Thoracic aorta (tissue), 2 donors: Measurements from ENCODE around the gene CRADD. TPM values are rescaled to one million over a fixed set of nuclear protein-coding genes. Genes with fewer than 3 reads are reported as not detected.
A peak's percentile ranks its signal among the peaks of the same experiment; 100 is the strongest.

Experiments used
- ATAC-seq: fragments of 150-250 bp; one replicate; pipeline ENCODE4 v1.8.0; 2017; ENCODE audit warnings: low read depth; ENCODE audit not compliant: insufficient number of reproducible peaks, low FRiP score
- DNase-seq: peaks from one replicate; pipeline ENCODE4 v3.0.0-alpha.2; 2020; ENCODE audit warnings: low spot score
- H3K27ac ChIP-seq, 2 donors: fragments of 200-600 bp; sonication (generic); 1 replicate in 1 of 2; 2 replicates in 1 of 2; pipeline ENCODE4 v1.5.1; 2016; ENCODE audit warnings: mild to moderate bottlenecking in 2 of 2, moderate library complexity in 2 of 2
- H3K27me3 ChIP-seq: fragments of 200-600 bp; sonication (generic); replicated peaks from 2 replicates; pipeline ENCODE4 v1.6.0; 2016; ENCODE audit warnings: mild to moderate bottlenecking; ENCODE audit not compliant: insufficient read depth
- H3K36me3 ChIP-seq: fragments of 200-600 bp; sonication (generic); one replicate; pipeline ENCODE4 v1.5.1; 2016
- H3K4me1 ChIP-seq, 2 donors: fragments of 200-600 bp; sonication (generic); 1 replicate in 1 of 2; 2 replicates in 1 of 2; pipeline versions ENCODE4 v1.5.1 to v1.6.0; 2016; ENCODE audit warnings: low read depth in 2 of 2, mild to moderate bottlenecking in 1 of 2; ENCODE audit not compliant: control insufficient read depth in 1 of 2
- H3K4me3 ChIP-seq: fragments of 200-600 bp; sonication (generic); 2 replicates; pipeline ENCODE4 v1.5.1; 2016; ENCODE audit warnings: mild to moderate bottlenecking
- H3K9me3 ChIP-seq: fragments of 200-600 bp; sonication (generic); 2 replicates; pipeline ENCODE4 v1.5.1; 2016
- CTCF ChIP-seq: fragments of 200-600 bp; sonication (generic); IDR thresholded peaks from one replicate; pipeline ENCODE4 v1.5.1; 2019; ENCODE audit warnings: antibody characterized with exemption
- total RNA-seq, 2 donors: library from RNA; depleted of rRNA; stranded (reverse); fragments of >200 nt; gene quantifications; one replicate each; pipeline versions ENCODE4 v1.1.0 to v1.2.3, GENCODE V29; 2016

The CRADD gene
- total RNA-seq, 2 donors from 2014 or later, result 33.0 to 57.9 TPM

GRCh38 chr12:93908846-93909567 lies 231.8 kb downstream of the CRADD start:
- Histone ChIP-seq H3K36me3 (no peaks in the 10 kb centered on the region), H3K4me3 (peak overlapping the region; percentile 48), H3K9me3 (no peaks in the 10 kb centered on the region), H3K4me1 (peaks cover 10 to 27% of the 10 kb centered on the region in 2 donors), H3K27me3 (no peaks in the 10 kb centered on the region), H3K27ac (peak overlapping the region; percentile 17 to 59)
- DNase-seq (no peak), ATAC-seq (no peak)
- TF ChIP-seq CTCF, result no peak

DNA sequence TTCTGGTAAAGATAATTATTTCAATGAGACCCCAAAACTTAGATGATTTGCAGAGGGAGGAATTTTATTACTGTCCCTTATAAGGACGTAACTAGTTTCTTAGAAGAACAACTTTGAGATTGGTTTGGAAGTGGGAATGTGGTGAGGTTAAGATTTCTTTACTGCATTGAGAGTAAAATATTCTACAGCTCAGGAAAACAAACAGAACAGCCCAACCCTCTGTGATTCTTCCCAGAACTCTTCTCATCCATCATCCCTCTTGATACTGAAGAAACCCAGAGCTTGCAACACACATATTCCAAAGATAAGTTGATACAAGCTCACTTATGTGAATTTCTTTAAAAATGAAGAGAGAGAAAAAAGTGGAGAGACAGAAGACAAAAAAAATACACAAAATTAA lies 234.2 kb downstream of the CRADD start:
- no peaks in the 10 kb centered on the region for H3K36me3 ChIP-seq
- H3K27ac ChIP-seq, result no peak overlapping the region
- ATAC-seq (no peak), DNase-seq (no peak)
- TF ChIP-seq CTCF, result no peak
- H3K4me1 ChIP-seq, result peaks cover 13 to 45% of the 10 kb centered on the region in 2 donors
- no peaks in the 10 kb centered on the region for H3K9me3 ChIP-seq
- no peak overlapping the region for H3K4me3 ChIP-seq
- no peaks in the 10 kb centered on the region for H3K27me3 ChIP-seq

GRCh38 chr12:93912086-93912733 lies 235.0 kb downstream of the CRADD start:
- Histone ChIP-seq H3K36me3 (no peaks in the 10 kb centered on the region), H3K9me3 (no peaks in the 10 kb centered on the region), H3K4me1 (peaks cover 17 to 50% of the 10 kb centered on the region in 2 donors), H3K27ac (no peak overlapping the region), H3K27me3 (no peaks in the 10 kb centered on the region), H3K4me3 (no peak overlapping the region)
- no peak for TF ChIP-seq CTCF
- ATAC-seq (no peak), DNase-seq (no peak)

DNA sequence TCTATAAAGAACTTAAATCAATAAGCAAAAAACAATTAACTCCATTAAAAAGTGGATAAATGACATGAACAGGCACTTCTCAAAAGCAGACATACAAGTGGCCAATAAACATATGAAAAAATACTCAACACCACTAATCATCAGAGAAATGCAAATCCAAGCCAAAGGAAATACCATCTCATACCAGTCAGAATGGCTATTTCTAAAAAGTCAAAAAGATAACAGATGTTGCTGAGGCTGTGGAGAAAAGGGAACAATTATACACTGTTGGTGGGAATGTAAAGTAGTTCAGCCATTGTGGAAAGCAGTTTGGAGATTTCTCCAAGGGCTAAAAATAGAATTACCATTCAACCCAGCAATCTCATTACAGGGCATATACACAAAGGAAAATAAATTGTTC lies 236.7 kb downstream of the CRADD start:
- Histone ChIP-seq H3K36me3 (no peaks in the 10 kb centered on the region), H3K9me3 (no peaks in the 10 kb centered on the region), H3K27me3 (no peaks in the 10 kb centered on the region), H3K4me3 (no peak overlapping the region), H3K27ac (peak overlapping the region; percentile 56 to 65), H3K4me1 (peaks cover 28 to 65% of the 10 kb centered on the region in 2 donors)
- DNase-seq (no peak), ATAC-seq (peak; percentile 26)
- no peak for TF ChIP-seq CTCF

DNA sequence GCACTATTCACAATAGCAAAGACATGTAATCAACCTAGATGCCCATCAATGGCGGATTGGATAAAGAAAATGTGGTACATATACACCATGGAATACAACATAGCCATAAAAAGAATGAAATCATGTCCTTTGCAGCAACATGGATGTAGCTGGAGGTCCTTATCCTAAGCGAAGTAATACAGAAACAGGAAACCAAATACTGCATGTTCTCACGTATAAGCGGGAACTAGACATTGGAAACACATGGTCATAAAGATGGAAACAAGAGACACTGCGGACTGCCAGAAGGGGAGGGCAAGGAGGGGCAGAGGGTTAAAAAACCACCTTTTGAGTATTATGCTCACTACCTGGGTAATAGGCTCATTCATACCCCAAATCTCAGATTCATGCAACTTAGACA lies 237.1 kb downstream of the CRADD start:
- no peaks in the 10 kb centered on the region for H3K36me3 ChIP-seq
- no peak for DNase-seq
- peak overlapping the region; percentile 56 to 65 for H3K27ac ChIP-seq

More for the DNA sequence above, 237.1 kb downstream of the CRADD start:
- Histone ChIP-seq H3K27me3 (no peaks in the 10 kb centered on the region), H3K4me1 (peaks cover 27 to 63% of the 10 kb centered on the region in 2 donors), H3K4me3 (no peak overlapping the region), H3K9me3 (no peaks in the 10 kb centered on the region)
- no peak for ATAC-seq
- TF ChIP-seq CTCF, result no peak
